IMR-90 (cell line): ENCODE data around the gene LAMP5. TPM values are rescaled to one million over a fixed set of nuclear protein-coding genes. Genes with fewer than 3 reads are reported as not detected.
A peak's percentile ranks its signal among the peaks of the same experiment; 100 is the strongest.

Source experiments
- ATAC-seq: fragments of 200-7000 bp; cut with Tn5 transposase; 2 replicates; pipeline ENCODE4 v1.9.1; 2020; ENCODE audit warnings: low read depth, mild to moderate bottlenecking, moderate library complexity
- Bru-seq: library from RNA; stranded (reverse); fragments of 400-500 nt; gene quantifications from one replicate; lab custom pipeline; 2021; lab: Mats Ljungman, UMichigan
- BruChase-seq, 2 experiments: library from RNA; stranded (reverse); fragments of 400-500 nt; gene quantifications; one replicate each; lab custom pipeline; 2021; lab: Mats Ljungman, UMichigan
- BruUV-seq: library from RNA; stranded (reverse); fragments of 400-500 nt; replicated peaks from 2 replicates; lab custom pipeline; 2021; lab: Mats Ljungman, UMichigan
- CTCF ChIA-PET: fragments of 300-600 bp; formaldehyde crosslinking; extraction: SDS; loops from one replicate; lab custom pipeline; 2021; ENCODE audit warnings: antibody characterized with exemption; lab: Yijun Ruan, JAX
- POLR2A ChIA-PET: fragments of 300-600 bp; sonication (Branson Sonifier 250); formaldehyde crosslinking; loops from one replicate; lab custom pipeline; 2022; ENCODE audit warnings: antibody characterized with exemption; ENCODE audit not compliant: unreplicated experiment; lab: Charles Lee
- DNase-seq: peaks from one replicate; pipeline ENCODE4 v3.0.0; 2013
- H2AFZ ChIP-seq: replicated peaks from 2 replicates; pipeline ENCODE3; 2013; ENCODE audit warnings: low read length, mild to moderate bottlenecking; ENCODE audit not compliant: poor library complexity
- H2AK5ac ChIP-seq: 2 replicates; pipeline ENCODE4 v1.6.1; 2013; ENCODE audit warnings: low read depth, low read length, inconsistent platforms
- H2AK9ac ChIP-seq: replicated peaks from 2 replicates; pipeline ENCODE3; 2013; ENCODE audit warnings: mild to moderate bottlenecking, low read depth, low read length, moderate library complexity; ENCODE audit not compliant: poor library complexity
- H2BK120ac ChIP-seq: 2 replicates; pipeline ENCODE4 v1.6.1; 2013; ENCODE audit warnings: low read depth, low read length, inconsistent platforms
- H2BK15ac ChIP-seq: 3 replicates; pipeline ENCODE4 v1.6.1; 2013; ENCODE audit warnings: low read depth, low read length, inconsistent platforms
- H2BK20ac ChIP-seq: 2 replicates; pipeline ENCODE4 v1.6.1; 2013; ENCODE audit warnings: low read depth, mild to moderate bottlenecking, inconsistent platforms, low read length, moderate library complexity
- H2BK5ac ChIP-seq: 2 replicates; pipeline ENCODE4 v1.6.1; 2013; ENCODE audit warnings: mild to moderate bottlenecking, low read depth, low read length, inconsistent platforms; ENCODE audit not compliant: poor library complexity, severe bottlenecking
- H3K14ac ChIP-seq: replicated peaks from 2 replicates; pipeline ENCODE4 v1.6.1; 2013; ENCODE audit warnings: low read depth, low read length, inconsistent platforms
- H3K18ac ChIP-seq: 2 replicates; pipeline ENCODE4 v1.6.1; 2013; ENCODE audit warnings: low read depth, low read length, control low read depth
- H3K23ac ChIP-seq: 2 replicates; pipeline ENCODE4 v1.6.1; 2013; ENCODE audit warnings: low read depth, low read length, inconsistent platforms
- H3K27ac ChIP-seq: 2 replicates; pipeline ENCODE4 v1.5.1; 2013; ENCODE audit warnings: mild to moderate bottlenecking, control low read depth, low read length; ENCODE audit not compliant: insufficient read depth
- H3K27me3 ChIP-seq: 2 replicates; pipeline ENCODE4 v1.6.1; 2013; ENCODE audit warnings: low read length; ENCODE audit not compliant: control insufficient read depth, insufficient read depth
- H3K36me3 ChIP-seq: 2 replicates; pipeline ENCODE4 v1.6.1; 2013; ENCODE audit warnings: low read length, mixed read lengths; ENCODE audit not compliant: control insufficient read depth, insufficient read depth
- H3K4ac ChIP-seq: 2 replicates; pipeline ENCODE4 v1.6.1; 2013; ENCODE audit warnings: low read depth, low read length, inconsistent platforms
- H3K4me1 ChIP-seq: 2 replicates; pipeline ENCODE4 v1.6.1; 2013; ENCODE audit warnings: low read length, mixed read lengths; ENCODE audit not compliant: control insufficient read depth, insufficient read depth
- H3K4me2 ChIP-seq: 2 replicates; pipeline ENCODE4 v1.6.1; 2013; ENCODE audit warnings: low read depth, mild to moderate bottlenecking, control low read depth, low read length, moderate library complexity
- H3K4me3 ChIP-seq: 2 replicates; pipeline ENCODE4 v1.5.1; 2013; ENCODE audit warnings: low read depth, mild to moderate bottlenecking, control low read depth, low read length, moderate library complexity; ENCODE audit not compliant: insufficient read depth
- H3K56ac ChIP-seq: 2 replicates; pipeline ENCODE4 v1.6.1; 2013; ENCODE audit warnings: low read length, inconsistent platforms; ENCODE audit not compliant: insufficient read depth; ENCODE audit errors: extremely low read depth
- H3K79me1 ChIP-seq, 2 experiments: 2 replicates each; pipeline ENCODE4 v1.6.1; 2013; ENCODE audit warnings: low read length in 2 of 2, inconsistent platforms in 1 of 2, low read depth in 1 of 2
- H3K9ac ChIP-seq: 2 replicates; pipeline ENCODE4 v1.6.1; 2013; ENCODE audit warnings: low read depth, low read length, control low read depth
- H3K9me1 ChIP-seq: 2 replicates; pipeline ENCODE4 v1.6.1; 2013; ENCODE audit warnings: low read length, inconsistent platforms; ENCODE audit not compliant: insufficient read depth
- H3K9me3 ChIP-seq: 2 replicates; pipeline ENCODE4 v1.6.1; 2013; ENCODE audit warnings: low read length; ENCODE audit not compliant: control insufficient read depth, insufficient read depth
- H4K20me1 ChIP-seq: 2 replicates; pipeline ENCODE4 v1.6.1; 2013; ENCODE audit warnings: low read length, inconsistent platforms; ENCODE audit not compliant: insufficient read depth
- H4K5ac ChIP-seq: 2 replicates; pipeline ENCODE4 v1.6.1; 2013; ENCODE audit warnings: mild to moderate bottlenecking, low read depth, low read length, control low read depth
- H4K8ac ChIP-seq, 2 experiments: 2 replicates each; pipeline ENCODE4 v1.6.1; 2013; ENCODE audit warnings: low read depth in 2 of 2, low read length in 2 of 2, control low read depth in 1 of 2, inconsistent platforms in 1 of 2
- H4K91ac ChIP-seq: 2 replicates; pipeline ENCODE4 v1.6.1; 2013; ENCODE audit warnings: low read depth, low read length, inconsistent platforms; ENCODE audit not compliant: insufficient read depth
- BHLHE40 ChIP-seq: fragments of 150-350 bp; IDR thresholded peaks from 2 replicates; pipeline ENCODE4 v1.6.1; 2016; ENCODE audit warnings: mild to moderate bottlenecking, low read depth, low read length
- CEBPB ChIP-seq: IDR thresholded peaks from 2 replicates; pipeline ENCODE4 v1.6.1; 2012; ENCODE audit warnings: low read depth, low read length, improper control_type of control experiment
- CTCF ChIP-seq: conservative IDR thresholded peaks from 2 replicates; pipeline ENCODE4 v1.5.1; 2012; ENCODE audit warnings: mild to moderate bottlenecking, low read depth, low read length, improper control_type of control experiment
- ELK1 ChIP-seq: fragments of 150-350 bp; IDR thresholded peaks from 2 replicates; pipeline ENCODE4 v1.6.1; 2016; ENCODE audit warnings: low read depth, mild to moderate bottlenecking, low read length, moderate library complexity, borderline replicate concordance
- MAZ ChIP-seq: IDR thresholded peaks from 2 replicates; pipeline ENCODE4 v1.6.1; 2012; ENCODE audit warnings: low read depth, mild to moderate bottlenecking, low read length, improper control_type of control experiment, moderate library complexity, borderline replicate concordance
- MXI1 ChIP-seq: IDR thresholded peaks from 2 replicates; pipeline ENCODE4 v1.6.1; 2012; ENCODE audit warnings: low read depth, mild to moderate bottlenecking, low read length, moderate library complexity, borderline replicate concordance
- POLR2A ChIP-seq: IDR thresholded peaks from 2 replicates; pipeline ENCODE4 v1.6.1; 2012; ENCODE audit warnings: mild to moderate bottlenecking, low read depth, low read length
- RAD21 ChIP-seq: IDR thresholded peaks from 2 replicates; pipeline ENCODE4 v1.6.1; 2012; ENCODE audit warnings: low read length, improper control_type of control experiment
- RCOR1 ChIP-seq: IDR thresholded peaks from 2 replicates; pipeline ENCODE4 v1.6.1; 2012; ENCODE audit warnings: mild to moderate bottlenecking, low read length, improper control_type of control experiment; ENCODE audit not compliant: insufficient replicate concordance
- RFX5 ChIP-seq: IDR thresholded peaks from 2 replicates; pipeline ENCODE4 v1.8.0; 2012; ENCODE audit warnings: low read depth, mild to moderate bottlenecking, low read length, moderate library complexity
- SMC3 ChIP-seq: fragments of 150-350 bp; IDR thresholded peaks from 2 replicates; pipeline ENCODE4 v1.6.1; 2016; ENCODE audit warnings: low read depth, mild to moderate bottlenecking, antibody characterized with exemption, low read length, moderate library complexity
- USF2 ChIP-seq: fragments of 150-350 bp; IDR thresholded peaks from 2 replicates; pipeline ENCODE4 v1.6.1; 2017; ENCODE audit warnings: mild to moderate bottlenecking, antibody characterized with exemption, low read length, low read depth
- WGBS, 2 experiments: methylation state at CpG; one replicate each; pipeline versions ENCODE4 v1.1.5 to v1.1.7; 2013; ENCODE audit warnings: missing lambda C conversion rate in 2 of 2; ENCODE audit not compliant: insufficient read length in 1 of 2; ENCODE audit errors: extremely low coverage in 2 of 2; 5-methylcytosine and 5-hydroxymethylcytosine counted together
- dilution Hi-C: fragments of 300-500 bp; cut with HindIII; formaldehyde crosslinking; loops from one replicate; pipeline ENCODE4 v1.14.3; 2018; ENCODE audit warnings: low sequenced_read_pairs; ENCODE audit not compliant: unreplicated experiment
- in situ Hi-C: fragments of 300-500 bp; cut with MboI; formaldehyde crosslinking; loops from 3 replicates; pipeline ENCODE4 v1.14.3; 2019; ENCODE audit warnings: low sequenced_read_pairs, inconsistent platforms, mixed read lengths
- intact Hi-C: fragments of 100-400 bp; cut with micrococcal nuclease; formaldehyde crosslinking; loops from 2 replicates; pipeline ENCODE4 v1.10.0; 2022
- long read RNA-seq: library from polyadenylated mRNA; unstranded; transcript quantifications from one replicate; pipeline ENCODE4 v2.0.0, GENCODE V29; 2021; ENCODE audit not compliant: unreplicated experiment
- polyA plus RNA-seq, 3 experiments: library from polyadenylated mRNA; depleted of rRNA; stranded (reverse); fragments of >200 nt; gene quantifications; 2 replicates each; pipeline ENCODE4 v1.2.3, GENCODE V29; 2012; ENCODE audit warnings: low replicate concordance in 1 of 3
- total RNA-seq: library from RNA; depleted of rRNA; stranded (reverse); fragments of >200 nt; gene quantifications from 2 replicates; pipeline ENCODE4 v1.2.3, GENCODE V29; 2012; rRNA removed

The LAMP5 gene
- total RNA-seq (under 0.01 TPM in 1 of 2 replicates, not detected in the other), polyA plus RNA-seq (2012; rRNA removed) (0.06 TPM in 1 of 2 replicates, not detected in the other), Bru-seq, nascent RNA (percentile 6 among the genes with signal in this experiment), BruChase-seq, experiment 1, labeled RNA remaining after a 6-hour chase (not detected), BruChase-seq, experiment 2, labeled RNA remaining after a 2-hour chase (not detected)
- 0.02 TPM in 2 replicates for polyA plus RNA-seq (2012; cell fraction: cytosol; rRNA removed)
- polyA plus RNA-seq (2012; cell fraction: nucleus; rRNA removed; ENCODE audit: low replicate concordance), result 0.04 TPM in 1 of 2 replicates, not detected in the other
- long read RNA-seq, result 0 reads

GRCh38 chr20:9514461-9515213 lies at the start of gene LAMP5:
TSS of gene LAMP5 (plus strand) at chr20:9514590. CDS start at chr20:9514853, 263 bp downstream.
- intact Hi-C loops, result loop anchor here (5.0 kb wide), 1 partner anchor 78 kb away; no protein-coding TSS in a partner anchor
- Histone ChIP-seq H3K27ac (no peak within 1 kb of the TSS), H3K23ac (no peak within 1 kb of the TSS), H3K4me1 (no peaks in the 10 kb centered on the region; the same call in 1 of the 2 replicates), H2BK120ac (no peak within 1 kb of the TSS), H4K20me1 (no peaks in the 10 kb centered on the region), H3K27me3 (peaks cover 61% of the 10 kb centered on the region), H4K5ac (no peak within 1 kb of the TSS), H4K91ac (no peak within 1 kb of the TSS), H3K79me1 (no peaks in the 10 kb centered on the region), H2BK5ac (no peak within 1 kb of the TSS), H2AFZ (peak within 1 kb of the TSS; percentile 28), H2AK5ac (no peak within 1 kb of the TSS), H2AK9ac (no peak within 1 kb of the TSS), H3K14ac (no peak within 1 kb of the TSS), H3K4ac (no peak within 1 kb of the TSS), H2BK15ac (no peak within 1 kb of the TSS), H3K9me3 (peaks cover 3% of the 10 kb centered on the region; the same call in 1 of the 2 replicates), H3K9ac (no peak within 1 kb of the TSS), H3K4me3 (no peak within 1 kb of the TSS), H3K18ac (no peak within 1 kb of the TSS), H3K9me1 (no peaks in the 10 kb centered on the region), H4K8ac (no peak within 1 kb of the TSS), H2BK20ac (no peak within 1 kb of the TSS), H3K56ac (no peak within 1 kb of the TSS), H3K36me3 (no peaks in the 10 kb centered on the region), H3K4me2 (peak within 1 kb of the TSS; percentile 40; the same call in 1 of the 2 replicates)
- ChIA-PET CTCF (interaction anchor here (1.1 kb wide), 1 partner anchor 10 kb away, joined by 3 read pairs; no protein-coding TSS in a partner anchor), POLR2A (no interaction called here)
- BruUV-seq, result no TSS peak
- dilution Hi-C loops, result no loop called here
- ATAC-seq (peak; percentile 92), DNase-seq (peak; percentile 29)
- in situ Hi-C loops, result no loop called here
- WGBS, 2 experiments, result 2% methylated on average over 16 of the region's 38 CpGs; no CpG with 5 or more reads in 1 of the 2 experiments
- TF ChIP-seq MAZ (no peak), RAD21 (no peak), USF2 (no peak), BHLHE40 (no peak), RCOR1 (no peak), RFX5 (no peak), ELK1 (no peak), SMC3 (no peak), POLR2A (no peak), MXI1 (no peak), CTCF (no peak), CEBPB (no peak)
